ENCODE measurements around the gene SPACA5B. TPM values are rescaled to one million over a fixed set of nuclear protein-coding genes. Genes with fewer than 3 reads are reported as not detected.
"Not testable (repeated sequence)": the region's sequence is repeated elsewhere in the genome, so short reads cannot be mapped to it uniquely, and the experiment has no call there.

The SPACA5B gene
- total and polyA plus RNA-seq, 2 experiments from 2014 or later, result not detected

DNA sequence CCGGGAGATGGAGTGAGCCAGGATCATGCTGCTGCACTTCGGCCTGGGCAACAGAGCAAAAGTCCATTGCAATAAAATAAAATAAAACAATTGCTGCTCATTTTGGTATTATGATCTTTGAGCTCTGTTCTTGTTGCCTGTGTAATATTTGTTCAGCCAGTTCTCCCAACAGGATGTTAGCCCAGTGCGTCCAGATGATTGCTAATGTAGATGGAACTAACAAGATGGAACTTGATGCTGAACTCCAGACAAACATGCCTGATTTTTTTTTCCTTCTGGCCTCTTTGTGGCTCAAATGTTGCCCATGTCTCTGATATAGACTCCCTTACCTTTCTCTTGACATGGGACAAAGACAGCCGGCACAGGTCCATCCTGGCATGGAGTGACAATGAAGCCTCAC, 50.4 kb downstream of the SPACA5B start (continued):
- TF ChIP-seq, protein P1, sequence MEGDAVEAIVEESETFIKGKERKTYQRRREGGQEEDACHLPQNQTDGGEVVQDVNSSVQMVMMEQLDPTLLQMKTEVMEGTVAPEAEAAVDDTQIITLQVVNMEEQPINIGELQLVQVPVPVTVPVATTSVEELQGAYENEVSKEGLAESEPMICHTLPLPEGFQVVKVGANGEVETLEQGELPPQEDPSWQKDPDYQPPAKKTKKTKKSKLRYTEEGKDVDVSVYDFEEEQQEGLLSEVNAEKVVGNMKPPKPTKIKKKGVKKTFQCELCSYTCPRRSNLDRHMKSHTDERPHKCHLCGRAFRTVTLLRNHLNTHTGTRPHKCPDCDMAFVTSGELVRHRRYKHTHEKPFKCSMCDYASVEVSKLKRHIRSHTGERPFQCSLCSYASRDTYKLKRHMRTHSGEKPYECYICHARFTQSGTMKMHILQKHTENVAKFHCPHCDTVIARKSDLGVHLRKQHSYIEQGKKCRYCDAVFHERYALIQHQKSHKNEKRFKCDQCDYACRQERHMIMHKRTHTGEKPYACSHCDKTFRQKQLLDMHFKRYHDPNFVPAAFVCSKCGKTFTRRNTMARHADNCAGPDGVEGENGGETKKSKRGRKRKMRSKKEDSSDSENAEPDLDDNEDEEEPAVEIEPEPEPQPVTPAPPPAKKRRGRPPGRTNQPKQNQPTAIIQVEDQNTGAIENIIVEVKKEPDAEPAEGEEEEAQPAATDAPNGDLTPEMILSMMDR (conservative IDR thresholded peaks at IDR 0.05; ENCODE audit: low read depth in 2 of 2), result no peak
- TF ChIP-seq, protein P2, sequence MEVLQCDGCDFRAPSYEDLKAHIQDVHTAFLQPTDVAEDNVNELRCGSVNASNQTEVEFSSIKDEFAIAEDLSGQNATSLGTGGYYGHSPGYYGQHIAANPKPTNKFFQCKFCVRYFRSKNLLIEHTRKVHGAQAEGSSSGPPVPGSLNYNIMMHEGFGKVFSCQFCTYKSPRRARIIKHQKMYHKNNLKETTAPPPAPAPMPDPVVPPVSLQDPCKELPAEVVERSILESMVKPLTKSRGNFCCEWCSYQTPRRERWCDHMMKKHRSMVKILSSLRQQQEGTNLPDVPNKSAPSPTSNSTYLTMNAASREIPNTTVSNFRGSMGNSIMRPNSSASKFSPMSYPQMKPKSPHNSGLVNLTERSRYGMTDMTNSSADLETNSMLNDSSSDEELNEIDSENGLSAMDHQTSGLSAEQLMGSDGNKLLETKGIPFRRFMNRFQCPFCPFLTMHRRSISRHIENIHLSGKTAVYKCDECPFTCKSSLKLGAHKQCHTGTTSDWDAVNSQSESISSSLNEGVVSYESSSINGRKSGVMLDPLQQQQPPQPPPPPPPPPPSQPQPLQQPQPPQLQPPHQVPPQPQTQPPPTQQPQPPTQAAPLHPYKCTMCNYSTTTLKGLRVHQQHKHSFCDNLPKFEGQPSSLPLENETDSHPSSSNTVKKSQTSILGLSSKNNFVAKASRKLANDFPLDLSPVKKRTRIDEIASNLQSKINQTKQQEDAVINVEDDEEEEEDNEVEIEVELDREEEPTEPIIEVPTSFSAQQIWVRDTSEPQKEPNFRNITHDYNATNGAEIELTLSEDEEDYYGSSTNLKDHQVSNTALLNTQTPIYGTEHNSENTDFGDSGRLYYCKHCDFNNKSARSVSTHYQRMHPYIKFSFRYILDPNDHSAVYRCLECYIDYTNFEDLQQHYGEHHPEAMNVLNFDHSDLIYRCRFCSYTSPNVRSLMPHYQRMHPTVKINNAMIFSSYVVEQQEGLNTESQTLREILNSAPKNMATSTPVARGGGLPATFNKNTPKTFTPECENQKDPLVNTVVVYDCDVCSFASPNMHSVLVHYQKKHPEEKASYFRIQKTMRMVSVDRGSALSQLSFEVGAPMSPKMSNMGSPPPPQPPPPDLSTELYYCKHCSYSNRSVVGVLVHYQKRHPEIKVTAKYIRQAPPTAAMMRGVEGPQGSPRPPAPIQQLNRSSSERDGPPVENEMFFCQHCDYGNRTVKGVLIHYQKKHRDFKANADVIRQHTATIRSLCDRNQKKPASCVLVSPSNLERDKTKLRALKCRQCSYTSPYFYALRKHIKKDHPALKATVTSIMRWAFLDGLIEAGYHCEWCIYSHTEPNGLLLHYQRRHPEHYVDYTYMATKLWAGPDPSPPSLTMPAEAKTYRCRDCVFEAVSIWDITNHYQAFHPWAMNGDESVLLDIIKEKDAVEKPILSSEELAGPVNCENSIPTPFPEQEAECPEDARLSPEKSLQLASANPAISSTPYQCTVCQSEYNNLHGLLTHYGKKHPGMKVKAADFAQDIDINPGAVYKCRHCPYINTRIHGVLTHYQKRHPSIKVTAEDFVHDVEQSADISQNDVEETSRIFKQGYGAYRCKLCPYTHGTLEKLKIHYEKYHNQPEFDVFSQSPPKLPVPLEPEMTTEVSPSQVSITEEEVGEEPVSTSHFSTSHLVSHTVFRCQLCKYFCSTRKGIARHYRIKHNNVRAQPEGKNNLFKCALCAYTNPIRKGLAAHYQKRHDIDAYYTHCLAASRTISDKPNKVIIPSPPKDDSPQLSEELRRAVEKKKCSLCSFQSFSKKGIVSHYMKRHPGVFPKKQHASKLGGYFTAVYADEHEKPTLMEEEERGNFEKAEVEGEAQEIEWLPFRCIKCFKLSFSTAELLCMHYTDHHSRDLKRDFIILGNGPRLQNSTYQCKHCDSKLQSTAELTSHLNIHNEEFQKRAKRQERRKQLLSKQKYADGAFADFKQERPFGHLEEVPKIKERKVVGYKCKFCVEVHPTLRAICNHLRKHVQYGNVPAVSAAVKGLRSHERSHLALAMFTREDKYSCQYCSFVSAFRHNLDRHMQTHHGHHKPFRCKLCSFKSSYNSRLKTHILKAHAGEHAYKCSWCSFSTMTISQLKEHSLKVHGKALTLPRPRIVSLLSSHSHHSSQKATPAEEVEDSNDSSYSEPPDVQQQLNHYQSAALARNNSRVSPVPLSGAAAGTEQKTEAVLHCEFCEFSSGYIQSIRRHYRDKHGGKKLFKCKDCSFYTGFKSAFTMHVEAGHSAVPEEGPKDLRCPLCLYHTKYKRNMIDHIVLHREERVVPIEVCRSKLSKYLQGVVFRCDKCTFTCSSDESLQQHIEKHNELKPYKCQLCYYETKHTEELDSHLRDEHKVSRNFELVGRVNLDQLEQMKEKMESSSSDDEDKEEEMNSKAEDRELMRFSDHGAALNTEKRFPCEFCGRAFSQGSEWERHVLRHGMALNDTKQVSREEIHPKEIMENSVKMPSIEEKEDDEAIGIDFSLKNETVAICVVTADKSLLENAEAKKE (CRISPR knock-in tag; IDR thresholded peaks at IDR 0.05), result no peak

DNA sequence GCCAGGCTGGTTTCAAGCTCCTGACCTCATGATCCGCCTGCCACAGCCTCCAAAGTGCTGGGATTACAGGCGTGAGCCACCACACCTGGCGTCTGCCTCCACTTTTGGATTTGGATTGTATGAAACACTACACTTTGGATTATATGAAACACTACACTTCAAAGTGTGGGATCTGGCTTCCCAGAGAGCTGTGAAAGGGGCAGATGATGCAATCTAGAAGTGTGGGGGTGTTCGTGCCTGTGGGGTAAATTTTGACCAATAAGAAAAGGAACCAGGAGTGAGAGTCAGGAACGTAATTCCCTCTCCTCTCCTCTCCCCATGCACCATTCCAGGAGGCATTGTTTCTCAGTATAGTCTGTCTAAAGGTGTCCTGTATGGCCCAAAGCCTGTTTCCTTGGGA, 51.5 kb downstream of the SPACA5B start:
- ATAC-seq; H3F3A ChIP-seq (replicated peaks; ENCODE audit: low read depth); H3K27ac ChIP-seq (ENCODE audit: low read depth); H3K9me3 Mint-ChIP-seq; H3K27me3 Mint-ChIP-seq (ENCODE audit: insufficient read depth, low read depth, poor library complexity); H3K36me3 ChIP-seq (ENCODE audit: insufficient read depth); H3K79me2 ChIP-seq (replicated peaks; ENCODE audit: insufficient read depth); H3K4me1 Mint-ChIP-seq; H3K4me1 ChIP-seq (ENCODE audit: insufficient read depth); H3K4me2 ChIP-seq; H3K27me3 ChIP-seq (ENCODE audit: insufficient read depth); H3K9me2 ChIP-seq (ENCODE audit: insufficient read depth); H3K4me3 ChIP-seq; H3K4me3 Mint-ChIP-seq; DNase-seq (ENCODE audit: low spot score); H3K27ac Mint-ChIP-seq; H4K20me1 ChIP-seq (replicated peaks; ENCODE audit: insufficient read depth); H3K36me3 Mint-ChIP-seq (ENCODE audit: low read depth): not testable (repeated sequence)
- 0 out of 2 replicates have a peak overlapping the region, but pooled peaks have one; percentile 18 for H2AFZ ChIP-seq

Small RNA genes lying within 50 kb of the gene (small RNA-seq; reads per million reads assigned to genes)
- gene AC245047.7 (ENCODE audit: low replicate concordance) (not detected), gene RNU6-707P (ENCODE audit: low replicate concordance) (not detected)

Other genes starting within 250 kb of the SPACA5B start
- 7.1 TPM in 2 replicates for gene ZNF182, start 126.6 kb upstream of the SPACA5B start, total RNA-seq (2014; rRNA removed; shearing (Covaris generic))
- gene ZNF182, start 126.6 kb upstream of the SPACA5B start, polyA plus RNA-seq (2016; fragmentation: Nextera tagmentation; extraction: Ambion mirVana), result 4.1 and 6.2 TPM in 2 replicates
- gene SPACA5, start 123.6 kb upstream of the SPACA5B start, total RNA-seq (2014; rRNA removed; shearing (Covaris generic)), result not detected in 2 replicates
- gene SPACA5, start 123.6 kb upstream of the SPACA5B start, polyA plus RNA-seq (2016; fragmentation: Nextera tagmentation; extraction: Ambion mirVana), result not detected in 2 replicates
- 1.6 and 2.2 TPM in 2 replicates for gene ZNF630, start 59.0 kb upstream of the SPACA5B start, total RNA-seq (2014; rRNA removed; shearing (Covaris generic))
- gene ZNF630, start 59.0 kb upstream of the SPACA5B start, polyA plus RNA-seq (2016; fragmentation: Nextera tagmentation; extraction: Ambion mirVana), result 0.95 and 1.2 TPM in 2 replicates
- not detected in 2 replicates for gene SSX5, start 66.2 kb downstream of the SPACA5B start, total RNA-seq (2014; rRNA removed; shearing (Covaris generic))
- not detected in 2 replicates for gene SSX5, start 66.2 kb downstream of the SPACA5B start, polyA plus RNA-seq (2016; fragmentation: Nextera tagmentation; extraction: Ambion mirVana)
- not detected in 2 replicates for gene SSX1, start 124.8 kb downstream of the SPACA5B start, total RNA-seq (2014; rRNA removed; shearing (Covaris generic))
- not detected in 2 replicates for gene SSX1, start 124.8 kb downstream of the SPACA5B start, polyA plus RNA-seq (2016; fragmentation: Nextera tagmentation; extraction: Ambion mirVana)
- not detected in 2 replicates for gene SSX3, start 226.1 kb downstream of the SPACA5B start, total RNA-seq (2014; rRNA removed; shearing (Covaris generic))
- 0.28 TPM in 1 of 2 replicates, not detected in the other for gene SSX3, start 226.1 kb downstream of the SPACA5B start, polyA plus RNA-seq (2016; fragmentation: Nextera tagmentation; extraction: Ambion mirVana)

Measured in GM23338 (cell line).